Parathyroid adenoma (tissue), 2 donors: ENCODE measurements around the gene TSC22D1.

Source experiments
- H2AFZ ChIP-seq: fragments of 300-600 bp; sonication (generic); one replicate; pipeline ENCODE4 v1.7.0; 2017; ENCODE audit warnings: antibody characterized with exemption, mild to moderate bottlenecking
- H3K27ac ChIP-seq: fragments of 300-600 bp; sonication (generic); one replicate; pipeline ENCODE4 v1.7.0; 2017
- H3K27me3 ChIP-seq: fragments of 300-600 bp; sonication (generic); one replicate; pipeline ENCODE4 v1.7.0; 2017; ENCODE audit warnings: low read length; ENCODE audit not compliant: control insufficient read depth, insufficient read depth
- H3K36me3 ChIP-seq: fragments of 300-600 bp; sonication (generic); one replicate; pipeline ENCODE4 v1.7.0; 2017; ENCODE audit warnings: low read length; ENCODE audit not compliant: control insufficient read depth, insufficient read depth
- H3K4me1 ChIP-seq: fragments of 300-600 bp; sonication (generic); one replicate; pipeline ENCODE4 v1.7.0; 2017; ENCODE audit warnings: control low read depth
- H3K4me2 ChIP-seq: fragments of 300-600 bp; sonication (generic); one replicate; pipeline ENCODE4 v1.7.0; 2017; ENCODE audit warnings: low read length
- H3K4me3 ChIP-seq: fragments of 300-600 bp; sonication (generic); one replicate; pipeline ENCODE4 v1.7.0; 2017; ENCODE audit warnings: low read depth, low read length
- H3K79me2 ChIP-seq: fragments of 300-600 bp; sonication (generic); one replicate; pipeline ENCODE4 v1.7.0; 2017; ENCODE audit warnings: control low read depth
- H3K9ac ChIP-seq: fragments of 300-600 bp; sonication (generic); one replicate; pipeline ENCODE4 v1.7.0; 2017; ENCODE audit warnings: mild to moderate bottlenecking
- H3K9me3 ChIP-seq: fragments of 300-600 bp; sonication (generic); one replicate; pipeline ENCODE4 v1.7.0; 2017; ENCODE audit warnings: low read length; ENCODE audit not compliant: control insufficient read depth
- TF ChIP-seq, protein P1 (sequence below): fragments of 300-600 bp; sonication (generic); IDR thresholded peaks from one replicate; pipeline ENCODE4 v1.7.0; 2017; ENCODE audit warnings: antibody characterized with exemption, mild to moderate bottlenecking
- donor health status: primary hyperparathyroidism.

The TSC22D1 gene

DNA sequence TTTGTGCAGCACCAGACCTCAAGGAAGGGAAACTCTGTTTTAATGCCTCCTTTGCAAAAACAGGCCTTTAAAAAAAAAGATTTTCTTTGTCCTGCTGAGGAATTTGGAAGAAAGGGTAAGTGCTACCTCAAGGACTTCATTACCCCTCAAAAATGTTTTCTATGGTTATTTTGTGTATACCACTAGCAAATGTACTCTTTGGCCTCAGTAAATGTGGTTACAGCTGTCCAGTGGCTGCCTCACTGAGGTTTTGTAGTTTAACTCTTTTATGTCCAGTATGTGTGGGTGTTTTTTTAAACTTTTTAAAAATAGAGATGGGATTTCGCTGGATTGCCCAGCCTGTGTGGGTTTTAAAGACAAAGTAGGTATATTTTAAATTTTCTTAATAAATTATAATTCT, 42.2 kb upstream of the TSC22D1 start:
- no peak overlapping the region for H3K4me2 ChIP-seq
- H3K4me3 ChIP-seq, result no peak overlapping the region
- no peaks in the 10 kb centered on the region for H3K9me3 ChIP-seq
- TF ChIP-seq, protein P1, sequence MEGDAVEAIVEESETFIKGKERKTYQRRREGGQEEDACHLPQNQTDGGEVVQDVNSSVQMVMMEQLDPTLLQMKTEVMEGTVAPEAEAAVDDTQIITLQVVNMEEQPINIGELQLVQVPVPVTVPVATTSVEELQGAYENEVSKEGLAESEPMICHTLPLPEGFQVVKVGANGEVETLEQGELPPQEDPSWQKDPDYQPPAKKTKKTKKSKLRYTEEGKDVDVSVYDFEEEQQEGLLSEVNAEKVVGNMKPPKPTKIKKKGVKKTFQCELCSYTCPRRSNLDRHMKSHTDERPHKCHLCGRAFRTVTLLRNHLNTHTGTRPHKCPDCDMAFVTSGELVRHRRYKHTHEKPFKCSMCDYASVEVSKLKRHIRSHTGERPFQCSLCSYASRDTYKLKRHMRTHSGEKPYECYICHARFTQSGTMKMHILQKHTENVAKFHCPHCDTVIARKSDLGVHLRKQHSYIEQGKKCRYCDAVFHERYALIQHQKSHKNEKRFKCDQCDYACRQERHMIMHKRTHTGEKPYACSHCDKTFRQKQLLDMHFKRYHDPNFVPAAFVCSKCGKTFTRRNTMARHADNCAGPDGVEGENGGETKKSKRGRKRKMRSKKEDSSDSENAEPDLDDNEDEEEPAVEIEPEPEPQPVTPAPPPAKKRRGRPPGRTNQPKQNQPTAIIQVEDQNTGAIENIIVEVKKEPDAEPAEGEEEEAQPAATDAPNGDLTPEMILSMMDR, result no peak
- no peaks in the 10 kb centered on the region for H3K79me2 ChIP-seq
- H2AFZ ChIP-seq, result no peak overlapping the region
- no peak overlapping the region for H3K9ac ChIP-seq
- H3K27me3 ChIP-seq, result no peaks in the 10 kb centered on the region
- H3K27ac ChIP-seq, result no peak overlapping the region
- no peaks in the 10 kb centered on the region for H3K36me3 ChIP-seq
- no peaks in the 10 kb centered on the region for H3K4me1 ChIP-seq

DNA sequence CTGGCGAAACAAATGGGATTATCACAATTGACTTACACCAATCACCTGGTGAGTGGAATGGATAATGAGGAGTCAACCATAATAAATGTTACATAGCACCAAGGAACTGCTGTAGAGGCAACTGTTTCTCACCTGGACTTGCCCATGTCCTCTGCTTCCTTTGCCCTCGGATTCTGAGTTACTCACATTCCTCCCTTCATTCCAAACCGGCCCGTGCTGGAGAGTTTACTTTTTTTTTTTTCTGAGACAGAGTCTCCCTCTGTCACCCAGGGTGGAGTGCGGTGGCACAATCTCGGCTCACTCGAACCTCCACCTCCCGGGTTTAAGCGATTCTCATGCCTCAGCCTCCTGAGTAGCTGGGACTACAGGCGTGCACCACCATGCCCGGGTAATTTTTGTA, 41.5 kb upstream of the TSC22D1 start:
- Histone ChIP-seq H3K4me3 (no peak overlapping the region), H3K27me3 (no peaks in the 10 kb centered on the region), H3K9me3 (no peaks in the 10 kb centered on the region), H3K4me1 (no peaks in the 10 kb centered on the region), H3K27ac (no peak overlapping the region), H3K9ac (no peak overlapping the region), H3K36me3 (no peaks in the 10 kb centered on the region), H3K79me2 (no peaks in the 10 kb centered on the region), H3K4me2 (no peak overlapping the region), H2AFZ (no peak overlapping the region)
- TF ChIP-seq, protein P1, result no peak

DNA sequence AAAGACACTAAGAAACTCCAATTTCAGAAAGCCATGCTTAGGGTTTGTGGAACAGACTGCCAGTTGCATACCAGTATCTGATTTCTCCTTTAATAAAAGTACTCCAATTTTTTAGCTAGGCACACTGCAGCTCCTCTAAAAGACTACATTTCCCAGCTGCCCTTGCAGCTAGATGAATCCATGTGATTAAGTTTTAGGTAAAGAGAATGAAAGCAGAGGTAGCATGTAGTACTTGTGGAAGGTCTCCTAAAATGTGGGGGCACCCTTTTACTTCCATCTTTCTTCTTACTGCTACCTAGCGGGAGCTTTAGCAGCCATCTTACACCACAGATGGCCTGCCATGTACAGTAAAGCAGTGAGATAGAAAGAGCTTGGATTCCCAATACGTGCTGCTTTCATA, 33.0 kb upstream of the TSC22D1 start:
- Histone ChIP-seq H3K27ac (no peak overlapping the region), H3K4me2 (no peak overlapping the region), H3K4me3 (no peak overlapping the region), H3K9me3 (no peaks in the 10 kb centered on the region), H3K79me2 (no peaks in the 10 kb centered on the region), H3K27me3 (no peaks in the 10 kb centered on the region), H2AFZ (no peak overlapping the region), H3K36me3 (no peaks in the 10 kb centered on the region), H3K9ac (no peak overlapping the region), H3K4me1 (no peaks in the 10 kb centered on the region)
- TF ChIP-seq, protein P1, result no peak

DNA sequence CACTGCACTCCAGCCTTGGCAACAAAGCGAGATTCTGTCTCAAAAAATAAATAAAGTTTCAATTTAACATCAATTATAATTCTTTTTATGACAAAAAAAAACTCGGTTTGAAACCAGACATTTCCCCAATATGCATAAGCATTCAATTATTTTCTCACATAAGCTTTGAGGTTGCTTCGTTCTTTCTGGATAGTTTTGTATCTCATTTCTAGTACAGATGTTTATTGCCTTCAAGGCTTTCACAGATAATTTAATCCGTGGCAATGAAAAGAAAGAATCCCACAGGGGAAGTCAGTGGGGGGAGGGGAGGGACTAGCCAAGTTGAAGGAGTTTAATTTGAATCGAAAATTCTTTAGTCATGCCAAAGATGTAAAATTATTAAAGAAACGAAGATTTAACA, 29.6 kb upstream of the TSC22D1 start:
- H3K4me3 ChIP-seq, result no peak overlapping the region
- H3K4me2 ChIP-seq, result no peak overlapping the region
- no peak overlapping the region for H3K9ac ChIP-seq
- no peaks in the 10 kb centered on the region for H3K27me3 ChIP-seq
- TF ChIP-seq, protein P1, result no peak
- H2AFZ ChIP-seq, result no peak overlapping the region
- no peak overlapping the region for H3K27ac ChIP-seq
- no peaks in the 10 kb centered on the region for H3K36me3 ChIP-seq
- no peaks in the 10 kb centered on the region for H3K4me1 ChIP-seq
- H3K79me2 ChIP-seq, result no peaks in the 10 kb centered on the region
- H3K9me3 ChIP-seq, result no peaks in the 10 kb centered on the region

DNA sequence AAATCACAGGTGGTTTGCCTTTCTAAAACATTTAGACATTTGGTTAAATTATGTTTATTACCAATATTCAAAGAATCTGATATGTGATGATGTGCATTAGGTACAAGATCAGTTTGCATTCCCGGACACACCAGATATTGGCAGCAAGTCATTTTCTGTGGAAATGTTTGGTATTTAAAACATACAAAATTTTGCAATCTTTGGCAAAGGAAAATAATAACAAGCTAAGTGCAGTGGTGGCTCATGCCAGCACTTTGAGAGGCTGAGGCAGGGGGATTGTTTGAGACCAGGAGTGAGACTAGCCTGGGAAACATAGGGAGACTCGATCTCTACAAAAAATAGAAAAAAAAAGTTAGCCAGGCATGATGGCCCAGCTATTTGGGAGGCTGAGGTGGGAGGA, 29.1 kb upstream of the TSC22D1 start:
- H3K79me2 ChIP-seq, result no peaks in the 10 kb centered on the region
- H3K4me3 ChIP-seq, result no peak overlapping the region
- H3K27me3 ChIP-seq, result no peaks in the 10 kb centered on the region
- no peaks in the 10 kb centered on the region for H3K36me3 ChIP-seq
- TF ChIP-seq, protein P1, result no peak
- H3K9me3 ChIP-seq, result no peaks in the 10 kb centered on the region
- no peaks in the 10 kb centered on the region for H3K4me1 ChIP-seq
- H3K4me2 ChIP-seq, result no peak overlapping the region
- H3K27ac ChIP-seq, result no peak overlapping the region
- no peak overlapping the region for H3K9ac ChIP-seq
- H2AFZ ChIP-seq, result no peak overlapping the region
